HepG2 (cell line): Measurements from ENCODE around the gene CDK5RAP1. TPM values are rescaled to one million over a fixed set of nuclear protein-coding genes. Genes with fewer than 3 reads are reported as not detected.

Experiments
- ATAC-seq: fragments of 200-7000 bp; cut with Tn5 transposase; 3 replicates; pipeline ENCODE4 v1.9.1; 2020; ENCODE audit warnings: mild to moderate bottlenecking, moderate library complexity
- BruUV-seq: library from RNA; stranded (reverse); fragments of 400-500 nt; replicated peaks from 2 replicates; lab custom pipeline; 2021; lab: Mats Ljungman, UMichigan
- CTCF ChIA-PET: fragments of 300-600 bp; formaldehyde crosslinking; extraction: SDS; loops from one replicate; lab custom pipeline; 2021; ENCODE audit warnings: low total read pairs, inconsistent platforms, low intra/inter-chr PET ratio; lab: Yijun Ruan, JAX
- POLR2A ChIA-PET: fragments of 350-600 bp; sonication (Branson Sonifier 250); formaldehyde crosslinking; loops from one replicate; lab custom pipeline; 2020; ENCODE audit warnings: antibody characterized with exemption, inconsistent platforms; lab: Yijun Ruan, JAX
- DNase-seq: peaks from one replicate; pipeline ENCODE4 v3.0.0-alpha.2; 2015; ENCODE audit warnings: low spot score
- FAIRE-seq: peaks from 3 replicates; lab custom pipeline; 2011; peaks lifted over from hg19 to GRCh38; lab: Jason Lieb, UNC
- H2AFZ ChIP-seq: one replicate; pipeline ENCODE4 v1.6.1; 2011; ENCODE audit warnings: low read length, inconsistent platforms
- H3K27ac ChIP-seq: fragments of 300-600 bp; 3 replicates; pipeline ENCODE4 v1.8.0; 2011; ENCODE audit warnings: mixed run types, mild to moderate bottlenecking, mixed read lengths, low read length, inconsistent platforms; ENCODE audit not compliant: insufficient read depth; ENCODE audit errors: extremely low read length
- H3K27me3 ChIP-seq, 2 experiments: fragments of 200-600 bp in 1 of 2; 2 replicates in 1 of 2; 3 replicates in 1 of 2; pipeline versions ENCODE4 v1.6.0 to v1.8.0; 2011; ENCODE audit warnings: low read length in 2 of 2, mild to moderate bottlenecking in 2 of 2, moderate library complexity in 2 of 2, inconsistent platforms in 1 of 2; ENCODE audit not compliant: insufficient read depth in 2 of 2, control insufficient read depth in 1 of 2
- H3K36me3 ChIP-seq, 2 experiments: fragments of 200-600 bp in 1 of 2; replicated peaks in 1 of 2; 2 replicates in 1 of 2; 3 replicates in 1 of 2; pipeline versions ENCODE4 v1.5.1 to v1.8.0; 2011; ENCODE audit warnings: low read length in 2 of 2, inconsistent platforms in 1 of 2; ENCODE audit not compliant: insufficient read depth in 2 of 2, control insufficient read depth in 1 of 2
- H3K4me1 ChIP-seq: 2 replicates; pipeline ENCODE4 v1.5.1; 2012; ENCODE audit warnings: low read length, inconsistent platforms; ENCODE audit not compliant: insufficient read depth
- H3K4me2 ChIP-seq: 2 replicates; pipeline ENCODE4 v1.6.0; 2011; ENCODE audit warnings: low read depth, low read length, inconsistent platforms
- H3K4me3 ChIP-seq, 3 experiments: fragments of 200-600 bp in 1 of 3; sonication (generic), shearing (Covaris generic) in 1 of 3; replicated peaks in 1 of 3; 2 replicates each; pipeline ENCODE4 v1.5.1; 2011 to 2016; ENCODE audit warnings: low read length in 3 of 3, inconsistent platforms in 2 of 3, low read depth in 2 of 3, mild to moderate bottlenecking in 2 of 3, control low read depth in 1 of 3, mixed read lengths in 1 of 3; ENCODE audit not compliant: insufficient read depth in 1 of 3
- H3K79me2 ChIP-seq: one replicate; pipeline ENCODE4 v1.6.1; 2011; ENCODE audit warnings: low read length, inconsistent platforms; ENCODE audit not compliant: insufficient read depth
- H3K9ac ChIP-seq: 2 replicates; pipeline ENCODE4 v1.6.0; 2011; ENCODE audit warnings: mild to moderate bottlenecking, low read depth, low read length, inconsistent platforms; ENCODE audit not compliant: insufficient read depth
- H3K9me3 ChIP-seq: 2 replicates; pipeline ENCODE4 v1.5.1; 2012; ENCODE audit warnings: mild to moderate bottlenecking, low read length
- H4K20me1 ChIP-seq: 2 replicates; pipeline ENCODE4 v1.6.0; 2011; ENCODE audit warnings: inconsistent platforms, mild to moderate bottlenecking, low read length, moderate library complexity; ENCODE audit not compliant: insufficient read depth
- AHDC1 ChIP-seq: sonication (generic); formaldehyde crosslinking; IDR thresholded peaks from 2 replicates; pipeline ENCODE4 v1.5.1; 2020; ENCODE audit warnings: mild to moderate bottlenecking, missing genetic modification reagents, borderline replicate concordance
- BRD4 ChIP-seq: sonication (generic); formaldehyde crosslinking; IDR thresholded peaks from 2 replicates; pipeline ENCODE4 v1.4.0; 2020; ENCODE audit warnings: missing genetic modification reagents
- E2F5 ChIP-seq: sonication (generic); formaldehyde crosslinking; conservative IDR thresholded peaks from 2 replicates; pipeline ENCODE4 v1.4.0; 2020; ENCODE audit warnings: missing genetic modification reagents
- ELF1 ChIP-seq: sonication (generic); formaldehyde crosslinking; IDR thresholded peaks from 2 replicates; pipeline ENCODE4 v1.4.0; 2020; ENCODE audit warnings: missing genetic modification reagents
- ETV5 ChIP-seq: IDR thresholded peaks from 2 replicates; pipeline ENCODE4 v1.6.1; 2018; ENCODE audit warnings: missing biosample characterization, missing genetic modification reagents, inconsistent platforms, borderline replicate concordance
- FOXO1 ChIP-seq: sonication (generic); formaldehyde crosslinking; IDR thresholded peaks from 2 replicates; pipeline ENCODE4 v1.4.0; 2020; ENCODE audit warnings: missing genetic modification reagents
- MXD4 ChIP-seq: IDR thresholded peaks from 2 replicates; pipeline ENCODE4 v1.6.1; 2016; ENCODE audit warnings: mild to moderate bottlenecking, missing biosample characterization, missing genetic modification reagents
- PREB ChIP-seq: sonication (generic); formaldehyde crosslinking; IDR thresholded peaks from 2 replicates; pipeline ENCODE4 v1.4.0; 2020; ENCODE audit warnings: missing genetic modification reagents
- ZBTB8A ChIP-seq: sonication (generic); formaldehyde crosslinking; IDR thresholded peaks from 2 replicates; pipeline ENCODE4 v1.4.0; 2020; ENCODE audit warnings: mild to moderate bottlenecking, low read depth, missing genetic modification reagents, borderline replicate concordance
- ZNF124 ChIP-seq: sonication (generic); formaldehyde crosslinking; IDR thresholded peaks from 2 replicates; pipeline ENCODE4 v1.4.0; 2020; ENCODE audit warnings: missing genetic modification reagents
- ZNF180 ChIP-seq: sonication (generic); formaldehyde crosslinking; IDR thresholded peaks from 2 replicates; pipeline ENCODE4 v1.4.0; 2020; ENCODE audit warnings: low read depth, missing genetic modification reagents, borderline replicate concordance
- ZNF431 ChIP-seq: sonication (generic); formaldehyde crosslinking; IDR thresholded peaks from 2 replicates; pipeline ENCODE4 v1.9.0; 2022; ENCODE audit warnings: missing genetic modification reagents, low read depth, mild to moderate bottlenecking, borderline replicate concordance
- ZNF746 ChIP-seq: sonication (generic); formaldehyde crosslinking; IDR thresholded peaks from 2 replicates; pipeline ENCODE4 v1.8.0; 2022; ENCODE audit warnings: mild to moderate bottlenecking, missing genetic modification reagents
- ZNF770 ChIP-seq: sonication (generic); formaldehyde crosslinking; IDR thresholded peaks from 2 replicates; pipeline ENCODE4 v1.5.0; 2020; ENCODE audit warnings: mild to moderate bottlenecking, missing genetic modification reagents
- WGBS: methylation state at CpG from one replicate; pipeline ENCODE4 v1.1.6; 2017; ENCODE audit warnings: low lambda C conversion rate; 5-methylcytosine and 5-hydroxymethylcytosine counted together
- in situ Hi-C: cut with HindIII; loops from 2 replicates; pipeline ENCODE4 v1.10.0; 2017; ENCODE audit warnings: low pct_unique_long_range_greater_than_20kb; ENCODE audit not compliant: extremely low pct_ligation_motif_present
- intact Hi-C: fragments of 100-400 bp; cut with micrococcal nuclease; formaldehyde crosslinking; loops from one replicate; pipeline ENCODE4 v1.10.0; 2022; ENCODE audit not compliant: unreplicated experiment
- polyA plus RNA-seq, 8 experiments: library from polyadenylated mRNA; depleted of rRNA in 3 of 8; stranded (reverse) in 7 of 8; unstranded in 1 of 8; fragments of >200 nt; fragmentation: Illumina TruSeq in 4 of 8; extraction: Trizol in 4 of 8; gene quantifications; 2 replicates each; pipeline versions ENCODE4 v1.2.1 to v1.2.3, GENCODE V29; 2011 to 2016; ENCODE audit warnings: low read depth in 4 of 8, missing spikeins in 1 of 8, mixed read lengths in 1 of 8; ENCODE audit not compliant: insufficient read depth in 1 of 8
- total RNA-seq, 5 experiments: library from RNA; depleted of rRNA; stranded (reverse); fragments of >200 nt; fragmentation: Illumina TruSeq; extraction: Trizol; gene quantifications; 2 replicates each; pipeline ENCODE4 v1.2.3, GENCODE V29; 2016; ENCODE audit warnings: low read depth in 1 of 5

The CDK5RAP1 gene
- total and polyA plus RNA-seq, 2 of the 13 experiments (the other 11 are each of a cell fraction or from before 2014, with no cell fraction given) = 53.6 to 98.2 TPM

- DNase-seq (no peak), FAIRE-seq (no peak), ATAC-seq (no peak)
- H3K27ac ChIP-seq = peak overlapping the region; percentile 59
- H3K36me3 ChIP-seq = peaks cover 2 to 5% of the 10 kb centered on the region in 2 experiments; a peak in 4 of 5 replicates
- in situ Hi-C loops = no loop called here
- peak overlapping the region; percentile 84 to 96 (median 85) for H3K4me3 ChIP-seq
- H3K4me1 ChIP-seq = peaks cover 26% of the 10 kb centered on the region
- peak overlapping the region; percentile 86 for H3K9ac ChIP-seq
- intact Hi-C loops = loop anchor here (2.0 to 5.0 kb wide), 2 partner anchors 41 to 260 kb away; partner anchors contain the start of genes C20orf144 and SNTA1
- peaks cover 0 to 3% of the 10 kb centered on the region in 2 experiments; a peak in 1 of 5 replicates for H3K27me3 ChIP-seq
- peak overlapping the region; percentile 96 for H3K4me2 ChIP-seq
- H3K9me3 ChIP-seq = no peaks in the 10 kb centered on the region
- ChIA-PET POLR2A (interaction anchor here (0.6 to 4.2 kb wide), 14 partner anchors 7 to 711 kb away, joined by 3 to 56 read pairs (median 4); partner anchors contain the start of genes CBFA2T2, CHMP4B, EIF2S2 and SNTA1), CTCF (interaction anchor here (0.8 kb wide), 1 partner anchor 43 kb away, joined by 4 read pairs; no protein-coding TSS in a partner anchor)
- 55% methylated on average over 8 of the region's 8 CpGs for WGBS
- peaks cover 45% of the 10 kb centered on the region for H3K79me2 ChIP-seq
- peak overlapping the region; percentile 50 for H2AFZ ChIP-seq
- BruUV-seq = TSS peak; percentile 86
- H4K20me1 ChIP-seq = no peaks in the 10 kb centered on the region
- TF ChIP-seq FOXO1 (CRISPR knock-in tag) (peak; percentile 30; the same call in 1 of the 2 replicates), ZNF431 (no peak), ELF1 (CRISPR knock-in tag) (peak; percentile 45; the same call in 1 of the 2 replicates), ZNF180 (0 out of 2 replicates have a peak, but pooled peaks have one; percentile 39), E2F5 (CRISPR knock-in tag) (0 out of 2 replicates have a peak, but pooled peaks have one; percentile 40), PREB (no peak), ETV5 (CRISPR knock-in tag) (0 out of 2 replicates have a peak, but pooled peaks have one; percentile 13), AHDC1 (CRISPR knock-in tag) (peak; percentile 32; the same call in 1 of the 2 replicates), MXD4 (CRISPR knock-in tag) (no peak), BRD4 (CRISPR knock-in tag) (no peak), ZNF746 (CRISPR knock-in tag) (0 out of 2 replicates have a peak, but pooled peaks have one; percentile 32), ZNF124 (no peak), ZNF770 (CRISPR knock-in tag) (0 out of 2 replicates have a peak, but pooled peaks have one; percentile 20), ZBTB8A (CRISPR knock-in tag) (no peak)
Observed at GRCh38 chr20:33401921-33402369, 626 bp upstream of the CDK5RAP1 start.
